HG03342 (cell line): Measurements from ENCODE around the gene BZW1.

Experiments used
- ATAC-seq: cut with Tn5 transposase; IDR thresholded peaks from one replicate; pipeline ENCODE4 v1.9.1; 2021; ENCODE audit warnings: mild to moderate bottlenecking, moderate library complexity; ENCODE audit not compliant: unreplicated experiment

The BZW1 gene

GRCh38 chr2:200829258-200829655 lies 17.5 kb downstream of the BZW1 start:
- no peak for ATAC-seq

GRCh38 chr2:200834701-200835100 lies 23.0 kb downstream of the BZW1 start:
- ATAC-seq, result no peak

GRCh38 chr2:200839513-200839912 lies 27.8 kb downstream of the BZW1 start:
- ATAC-seq, result no peak

GRCh38 chr2:200843993-200844948 lies 32.6 kb downstream of the BZW1 start:
- ATAC-seq, result no peak

- no peak for ATAC-seq
Observed at GRCh38 chr2:200845194-200845593, 33.5 kb downstream of the BZW1 start.

- no peak for ATAC-seq
Observed at GRCh38 chr2:200845669-200846325, 34.1 kb downstream of the BZW1 start.

GRCh38 chr2:200847269-200847668 lies 35.6 kb downstream of the BZW1 start:
- no peak for ATAC-seq

GRCh38 chr2:200847939-200848338 lies 36.2 kb downstream of the BZW1 start:
- no peak for ATAC-seq

- ATAC-seq, result no peak
Observed at GRCh38 chr2:200850512-200851256, 39.0 kb downstream of the BZW1 start.

- ATAC-seq, result no peak
Observed at GRCh38 chr2:200851398-200852248, 39.9 kb downstream of the BZW1 start.

GRCh38 chr2:200852605-200853004 lies 40.9 kb downstream of the BZW1 start:
- no peak for ATAC-seq

GRCh38 chr2:200856806-200857205 lies 45.1 kb downstream of the BZW1 start:
- no peak for ATAC-seq

- no peak for ATAC-seq
Observed at GRCh38 chr2:200860092-200860795, 48.5 kb downstream of the BZW1 start.

- ATAC-seq, result no peak
Observed at GRCh38 chr2:200861617-200862155, 50.0 kb downstream of the BZW1 start.

- ATAC-seq, result no peak
Observed at GRCh38 chr2:200862532-200863000, 50.9 kb downstream of the BZW1 start.

GRCh38 chr2:200863782-200864175 lies 52.1 kb downstream of the BZW1 start:
- peak; percentile 18 for ATAC-seq

GRCh38 chr2:200864176-200865034 lies 52.7 kb downstream of the BZW1 start, which contains the start of gene CLK1:
TSS of gene CLK1 (minus strand) at chr2:200864658. CDS start at chr2:200861862, 2,796 bp downstream.
- ATAC-seq, result peak; percentile 81

GRCh38 chr2:200869014-200869413 lies 57.3 kb downstream of the BZW1 start:
- ATAC-seq, result no peak
